Endothelial cell (in vitro differentiated cells): Measurements from ENCODE around the gene KRT15. TPM values are rescaled to one million over a fixed set of nuclear protein-coding genes. Genes with fewer than 3 reads are reported as not detected.

Source experiments
- DNase-seq: peaks from one replicate; pipeline ENCODE4 v3.0.0; 2021; ENCODE audit warnings: low spot score
- H3K27ac Mint-ChIP-seq: one replicate; pipeline ENCODE4 v1.8.0; 2021; ENCODE audit warnings: mixed read lengths, inconsistent platforms; ENCODE audit not compliant: unreplicated experiment
- H3K27me3 Mint-ChIP-seq: one replicate; pipeline ENCODE4 v1.8.0; 2021; ENCODE audit warnings: mild to moderate bottlenecking, moderate library complexity, mixed read lengths, inconsistent platforms; ENCODE audit not compliant: unreplicated experiment
- H3K36me3 Mint-ChIP-seq: one replicate; pipeline ENCODE4 v1.8.0; 2021; ENCODE audit warnings: mild to moderate bottlenecking, low read depth, mixed read lengths, inconsistent platforms; ENCODE audit not compliant: unreplicated experiment
- H3K4me1 Mint-ChIP-seq: one replicate; pipeline ENCODE4 v1.8.0; 2021; ENCODE audit warnings: mild to moderate bottlenecking, mixed read lengths, inconsistent platforms; ENCODE audit not compliant: unreplicated experiment
- H3K4me3 Mint-ChIP-seq: one replicate; pipeline ENCODE4 v1.8.0; 2021; ENCODE audit warnings: mild to moderate bottlenecking, mixed read lengths, inconsistent platforms; ENCODE audit not compliant: unreplicated experiment
- H3K9me3 Mint-ChIP-seq: one replicate; pipeline ENCODE4 v1.8.0; 2021; ENCODE audit warnings: mixed read lengths, inconsistent platforms; ENCODE audit not compliant: unreplicated experiment
- CTCF ChIP-seq: fragments of 200-600 bp; sonication (generic); IDR thresholded peaks from one replicate; pipeline ENCODE4 v1.5.0; 2021; ENCODE audit warnings: antibody characterized with exemption; ENCODE audit not compliant: unreplicated experiment
- total RNA-seq: library from RNA; stranded (reverse); fragmentation: NEBNext Ultra II Directional; extraction: Animal tissue kit (Norgen Biotek cat#: 25700); gene quantifications from one replicate; pipeline ENCODE4 v1.2.1, GENCODE V29; 2021; ENCODE audit not compliant: unreplicated experiment

Gene KRT15
- total RNA-seq, 1 donor from 2014 or later = not detected

GRCh38 chr17:41559548-41559947 is 40.9 kb upstream of the KRT15 start:
- TF ChIP-seq CTCF = no peak
- no peaks in the 10 kb centered on the region for H3K9me3 Mint-ChIP-seq
- H3K27me3 Mint-ChIP-seq = no peaks in the 10 kb centered on the region
- no peaks in the 10 kb centered on the region for H3K4me1 Mint-ChIP-seq
- no peak overlapping the region for H3K27ac Mint-ChIP-seq
- no peaks in the 10 kb centered on the region for H3K36me3 Mint-ChIP-seq
- no peak for DNase-seq
- no peak overlapping the region for H3K4me3 Mint-ChIP-seq

GRCh38 chr17:41556931-41557330 is 38.2 kb upstream of the KRT15 start:
- TF ChIP-seq CTCF = no peak
- Mint-ChIP-seq H3K27me3 (peaks cover 2% of the 10 kb centered on the region), H3K27ac (no peak overlapping the region), H3K9me3 (no peaks in the 10 kb centered on the region), H3K4me1 (no peaks in the 10 kb centered on the region), H3K4me3 (no peak overlapping the region), H3K36me3 (no peaks in the 10 kb centered on the region)
- DNase-seq = no peak

- H3K27me3 Mint-ChIP-seq = peaks cover 4% of the 10 kb centered on the region
- no peak overlapping the region for H3K27ac Mint-ChIP-seq
- DNase-seq = no peak
- no peaks in the 10 kb centered on the region for H3K4me1 Mint-ChIP-seq
- TF ChIP-seq CTCF = no peak
- no peaks in the 10 kb centered on the region for H3K36me3 Mint-ChIP-seq
- no peak overlapping the region for H3K4me3 Mint-ChIP-seq
- H3K9me3 Mint-ChIP-seq = no peaks in the 10 kb centered on the region
These were observed 37.6 kb upstream of the KRT15 start for GRCh38 chr17:41556306-41556705.

- DNase-seq = no peak
- Mint-ChIP-seq H3K9me3 (no peaks in the 10 kb centered on the region), H3K27ac (no peak overlapping the region), H3K4me3 (no peak overlapping the region), H3K27me3 (peaks cover 4% of the 10 kb centered on the region), H3K36me3 (no peaks in the 10 kb centered on the region), H3K4me1 (no peaks in the 10 kb centered on the region)
- TF ChIP-seq CTCF = no peak
These were observed 36.6 kb upstream of the KRT15 start for GRCh38 chr17:41555105-41555887.

GRCh38 chr17:41553987-41554680 is 35.4 kb upstream of the KRT15 start:
- DNase-seq = no peak
- TF ChIP-seq CTCF = no peak
- Mint-ChIP-seq H3K4me1 (peaks cover 3% of the 10 kb centered on the region), H3K27me3 (peaks cover 8% of the 10 kb centered on the region), H3K27ac (no peak overlapping the region), H3K9me3 (no peaks in the 10 kb centered on the region), H3K4me3 (no peak overlapping the region), H3K36me3 (no peaks in the 10 kb centered on the region)
